ENCODE measurements around the gene APOL4.

GRCh38 chr22:36235585-36235984, 34.0 kb upstream of the APOL4 start:
- no peak for TF ChIP-seq CTCF (IDR thresholded peaks at IDR 0.05)
- TF ChIP-seq POLR2A (IDR thresholded peaks at IDR 0.05), result no peak
